Heart left ventricle (tissue), 13 donors: ENCODE measurements around the gene FYN.
"Not testable (repeated sequence)": the region's sequence is repeated elsewhere in the genome, so short reads cannot be mapped to it uniquely, and the experiment has no call there.

Source experiments
- POLR2A ChIP-seq, 2 donors: fragments of 450-650 bp; IDR thresholded peaks; one replicate each; pipeline ENCODE4 v1.6.1; 2017; ENCODE audit warnings: antibody characterized with exemption in 2 of 2, mild to moderate bottlenecking in 2 of 2, moderate library complexity in 2 of 2
- TF ChIP-seq, protein P1 (sequence below), 12 donors: fragments of 200-600 bp; sonication (generic) in 4 of 12; IDR thresholded peaks; one replicate each; pipeline versions ENCODE4 v1.5.0 to v1.8.0; 2018 to 2022; ENCODE audit warnings: antibody characterized with exemption in 12 of 12, mild to moderate bottlenecking in 5 of 12
- donor health status: ischemic (EF 13 %, LVEDD 7.1; RV severe dilation, severe dysfunction).
- donor health status: DM: no; HTN: yes; CAD: no.
- donor health status: DM: no; HTN: no; CAD: no.
- donor health status: ischemic (EF 25% LVEDD 6.9; RV normal size, moderate dysfunction).
- donor health status: ischemic (EF 25% LVEDD 5.7; RV mildly dilated, moderate dysfunction).
- donor health status: ischemic (EF 35%, LVEDD 5.7; RV mildly dilated, moderate dysfunction).
- donor health status: nonischemic (EF 11% LVEDD 7.7; RV severe dilation, severe dysfunction).
- donor health status: DM: yes; HTN: yes; CAD: no.
- donor health status: PGD.
- donor health status: ischemic (EF 29% LVEDD 5.4; RV normal size, mild dysfunction).
- donor health status: nonischemic (EF 23%, LVEDD 6.1; RV moderate dilation, normal function).

DNA sequence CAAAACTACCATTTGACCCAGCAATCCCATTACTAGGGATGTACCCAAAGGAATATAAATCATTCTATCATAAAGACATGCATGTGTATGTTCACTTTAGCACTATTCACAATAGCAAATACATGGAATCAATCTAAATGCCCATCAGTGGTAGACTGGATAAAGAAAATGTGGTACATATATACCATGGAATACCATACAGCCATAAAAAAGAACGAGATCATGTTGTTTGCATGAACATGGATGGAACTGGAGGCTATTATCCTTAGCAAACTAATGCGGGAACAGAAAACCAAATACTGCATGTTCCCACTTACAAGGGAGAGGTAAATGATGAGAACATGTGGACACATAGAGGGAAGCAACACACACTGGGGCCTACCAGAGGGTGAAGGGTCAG is 13.5 kb upstream of the FYN start:
- TF ChIP-seq, protein P1, sequence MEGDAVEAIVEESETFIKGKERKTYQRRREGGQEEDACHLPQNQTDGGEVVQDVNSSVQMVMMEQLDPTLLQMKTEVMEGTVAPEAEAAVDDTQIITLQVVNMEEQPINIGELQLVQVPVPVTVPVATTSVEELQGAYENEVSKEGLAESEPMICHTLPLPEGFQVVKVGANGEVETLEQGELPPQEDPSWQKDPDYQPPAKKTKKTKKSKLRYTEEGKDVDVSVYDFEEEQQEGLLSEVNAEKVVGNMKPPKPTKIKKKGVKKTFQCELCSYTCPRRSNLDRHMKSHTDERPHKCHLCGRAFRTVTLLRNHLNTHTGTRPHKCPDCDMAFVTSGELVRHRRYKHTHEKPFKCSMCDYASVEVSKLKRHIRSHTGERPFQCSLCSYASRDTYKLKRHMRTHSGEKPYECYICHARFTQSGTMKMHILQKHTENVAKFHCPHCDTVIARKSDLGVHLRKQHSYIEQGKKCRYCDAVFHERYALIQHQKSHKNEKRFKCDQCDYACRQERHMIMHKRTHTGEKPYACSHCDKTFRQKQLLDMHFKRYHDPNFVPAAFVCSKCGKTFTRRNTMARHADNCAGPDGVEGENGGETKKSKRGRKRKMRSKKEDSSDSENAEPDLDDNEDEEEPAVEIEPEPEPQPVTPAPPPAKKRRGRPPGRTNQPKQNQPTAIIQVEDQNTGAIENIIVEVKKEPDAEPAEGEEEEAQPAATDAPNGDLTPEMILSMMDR (IDR thresholded peaks at IDR 0.05) = not testable (repeated sequence)
- not testable (repeated sequence) for TF ChIP-seq POLR2A (IDR thresholded peaks at IDR 0.05)
